H7 (cell line): ENCODE data around the gene RXFP4. TPM values are rescaled to one million over a fixed set of nuclear protein-coding genes. Genes with fewer than 3 reads are reported as not detected.
A peak's percentile ranks its signal among the peaks of the same experiment; 100 is the strongest.

ENCODE experiments used
- DNase-seq: peaks from one replicate; pipeline ENCODE4 v3.0.0; 2012
- H3K27me3 ChIP-seq: 2 replicates; pipeline ENCODE4 v1.6.0; 2011; ENCODE audit warnings: mild to moderate bottlenecking, low read length; ENCODE audit not compliant: control insufficient read depth, insufficient read depth
- H3K36me3 ChIP-seq: replicated peaks from 2 replicates; pipeline ENCODE4 v1.5.1; 2011; ENCODE audit warnings: low read length; ENCODE audit not compliant: control insufficient read depth, insufficient read depth
- H3K4me3 ChIP-seq: 2 replicates; pipeline ENCODE4 v1.5.1; 2011; ENCODE audit warnings: low read depth, mild to moderate bottlenecking, control low read depth, low read length, moderate library complexity; ENCODE audit not compliant: insufficient read depth
- total RNA-seq: library from RNA; depleted of rRNA; stranded (reverse); fragments of >200 nt; shearing (Covaris generic); gene quantifications from 2 replicates; pipeline ENCODE4 v1.2.3, GENCODE V29; 2014

The RXFP4 gene
- total RNA-seq, 1 experiment from 2014 or later, result not detected

- Histone ChIP-seq H3K36me3 (no peaks in the 10 kb centered on the region), H3K27me3 (no peaks in the 10 kb centered on the region), H3K4me3 (no peak overlapping the region)
- no peak for DNase-seq
Measured at GRCh38 chr1:155940482-155940992, 901 bp upstream of the RXFP4 start.

- no peak overlapping the region for H3K4me3 ChIP-seq
- peaks cover 1% of the 10 kb centered on the region for H3K36me3 ChIP-seq
- DNase-seq, result no peak
- H3K27me3 ChIP-seq, result no peaks in the 10 kb centered on the region
Measured at GRCh38 chr1:155941845-155942531, 550 bp downstream of the RXFP4 start.

- Histone ChIP-seq H3K4me3 (no peak overlapping the region), H3K36me3 (peaks cover 2% of the 10 kb centered on the region), H3K27me3 (no peaks in the 10 kb centered on the region)
- peak; percentile 36 for DNase-seq
Measured at GRCh38 chr1:155942578-155943141, 1.2 kb downstream of the RXFP4 start.

GRCh38 chr1:155944444-155944799, 3.0 kb downstream of the RXFP4 start:
- H3K36me3 ChIP-seq, result peaks cover 5% of the 10 kb centered on the region
- DNase-seq, result peak; percentile 53
- no peak overlapping the region for H3K4me3 ChIP-seq

GRCh38 chr1:155946633-155947219, 5.3 kb downstream of the RXFP4 start:
- no peak for DNase-seq
- Histone ChIP-seq H3K4me3 (no peak overlapping the region), H3K27me3 (no peaks in the 10 kb centered on the region), H3K36me3 (peaks cover 20% of the 10 kb centered on the region)

More at GRCh38 chr1:155944444-155944799, 3.0 kb downstream of the RXFP4 start:
- no peaks in the 10 kb centered on the region for H3K27me3 ChIP-seq

GRCh38 chr1:155947292-155947691, 5.9 kb downstream of the RXFP4 start:
- no peak for DNase-seq
- Histone ChIP-seq H3K36me3 (peaks cover 25% of the 10 kb centered on the region), H3K27me3 (no peaks in the 10 kb centered on the region), H3K4me3 (no peak overlapping the region)

- Histone ChIP-seq H3K4me3 (no peak overlapping the region), H3K27me3 (no peaks in the 10 kb centered on the region), H3K36me3 (peaks cover 30% of the 10 kb centered on the region)
- no peak for DNase-seq
Measured at GRCh38 chr1:155947741-155948140, 6.3 kb downstream of the RXFP4 start.

GRCh38 chr1:155950829-155951228, 9.4 kb downstream of the RXFP4 start:
- DNase-seq, result peak; percentile 43
- Histone ChIP-seq H3K27me3 (no peaks in the 10 kb centered on the region), H3K36me3 (peaks cover 37% of the 10 kb centered on the region), H3K4me3 (no peak overlapping the region)

- peaks cover 38% of the 10 kb centered on the region for H3K36me3 ChIP-seq
Measured at GRCh38 chr1:155951753-155952504, 10.5 kb downstream of the RXFP4 start.

GRCh38 chr1:155952505-155952890, 11.1 kb downstream of the RXFP4 start:
- Histone ChIP-seq H3K36me3 (peaks cover 43% of the 10 kb centered on the region), H3K27me3 (no peaks in the 10 kb centered on the region), H3K4me3 (no peak overlapping the region)
- no peak for DNase-seq

More at GRCh38 chr1:155951753-155952504, 10.5 kb downstream of the RXFP4 start:
- no peak for DNase-seq
- Histone ChIP-seq H3K4me3 (no peak overlapping the region), H3K27me3 (no peaks in the 10 kb centered on the region)

GRCh38 chr1:155954645-155955044, 13.2 kb downstream of the RXFP4 start:
- Histone ChIP-seq H3K4me3 (no peak overlapping the region), H3K36me3 (peaks cover 46% of the 10 kb centered on the region), H3K27me3 (no peaks in the 10 kb centered on the region)
- no peak for DNase-seq

GRCh38 chr1:155957411-155957915, 16.0 kb downstream of the RXFP4 start:
- no peak overlapping the region for H3K4me3 ChIP-seq

GRCh38 chr1:155960081-155960745, 18.8 kb downstream of the RXFP4 start:
- H3K36me3 ChIP-seq, result peaks cover 49% of the 10 kb centered on the region
- H3K4me3 ChIP-seq, result no peak overlapping the region
- no peaks in the 10 kb centered on the region for H3K27me3 ChIP-seq
- DNase-seq, result no peak

More at GRCh38 chr1:155957411-155957915, 16.0 kb downstream of the RXFP4 start:
- no peak for DNase-seq
- Histone ChIP-seq H3K27me3 (no peaks in the 10 kb centered on the region), H3K36me3 (peaks cover 44% of the 10 kb centered on the region)

GRCh38 chr1:155961937-155962336, 20.5 kb downstream of the RXFP4 start:
- Histone ChIP-seq H3K36me3 (peaks cover 55% of the 10 kb centered on the region), H3K4me3 (no peak overlapping the region), H3K27me3 (no peaks in the 10 kb centered on the region)
- DNase-seq, result peak; percentile 68
